Endothelial cell of umbilical vein (primary cell): ENCODE results near the gene HDAC4.

Source experiments
- CTCF ChIP-seq, 2 donors: IDR thresholded peaks; 1 replicate in 1 of 2; 2 replicates in 1 of 2; pipeline ENCODE4 v1.5.1; 2011; ENCODE audit warnings: low read length in 2 of 2, mild to moderate bottlenecking in 2 of 2, moderate library complexity in 2 of 2, control low read depth in 1 of 2, inconsistent platforms in 1 of 2, low read depth in 1 of 2; ENCODE audit not compliant: insufficient read depth in 1 of 2; ENCODE audit errors: extremely low read depth in 1 of 2
- EZH2 ChIP-seq: IDR thresholded peaks from 2 replicates; pipeline ENCODE4 v1.6.1; 2012; ENCODE audit warnings: borderline replicate concordance, low read depth, mild to moderate bottlenecking, moderate library complexity, low read length, inconsistent platforms; ENCODE audit not compliant: severe bottlenecking
- FOS ChIP-seq: IDR thresholded peaks from 2 replicates; pipeline ENCODE4 v1.6.1; 2011; ENCODE audit warnings: mild to moderate bottlenecking, low read length, moderate library complexity, borderline replicate concordance; ENCODE audit not compliant: insufficient read depth
- GATA2 ChIP-seq: IDR thresholded peaks from 2 replicates; pipeline ENCODE4 v1.7.0; 2011; ENCODE audit warnings: low read depth, mild to moderate bottlenecking, moderate library complexity, mixed read lengths, low read length; ENCODE audit not compliant: insufficient read length, insufficient read depth
- JUN ChIP-seq: IDR thresholded peaks from 2 replicates; pipeline ENCODE4 v1.6.1; 2011; ENCODE audit warnings: borderline replicate concordance, low read depth; ENCODE audit not compliant: insufficient read length, insufficient read depth
- MYC ChIP-seq: IDR thresholded peaks from one replicate; pipeline ENCODE4 v1.6.1; 2011; ENCODE audit warnings: mild to moderate bottlenecking, low read depth, low read length
- POLR2A ChIP-seq: IDR thresholded peaks from 2 replicates; pipeline ENCODE4 v1.6.1; 2012; ENCODE audit warnings: low read depth, mild to moderate bottlenecking, control low read depth, low read length
- POLR2AphosphoS5 ChIP-seq: IDR thresholded peaks from 2 replicates; pipeline ENCODE4 v1.6.1; 2012; ENCODE audit warnings: low read depth, mild to moderate bottlenecking, control low read depth, low read length, moderate library complexity; ENCODE audit not compliant: insufficient read depth
- TF ChIP-seq, protein P1 (sequence below): IDR thresholded peaks from 2 replicates; pipeline ENCODE4 v1.6.1; 2011; ENCODE audit not compliant: insufficient read depth, insufficient read length

GRCh38 chr2:239064891-239065290, 335.9 kb downstream of the HDAC4 start:
- TF ChIP-seq CTCF (IDR thresholded peaks at IDR 0.05; ENCODE audit: extremely low read depth in 1 of 2, insufficient read depth in 1 of 2, low read depth in 1 of 2, low read length in 2 of 2) (no peak), POLR2A (no peak), EZH2 (no peak), POLR2AphosphoS5 (no peak), MYC (no peak), GATA2 (no peak), FOS (no peak), JUN (no peak)
- TF ChIP-seq, protein P1, sequence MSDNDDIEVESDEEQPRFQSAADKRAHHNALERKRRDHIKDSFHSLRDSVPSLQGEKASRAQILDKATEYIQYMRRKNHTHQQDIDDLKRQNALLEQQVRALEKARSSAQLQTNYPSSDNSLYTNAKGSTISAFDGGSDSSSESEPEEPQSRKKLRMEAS = no peak
